Measurements from ENCODE around the gene MSANTD3. TPM values are rescaled to one million over a fixed set of nuclear protein-coding genes. Genes with fewer than 3 reads are reported as not detected.

MSANTD3 gene
- total RNA-seq, 3 donors from 2014 or later = 6.2 to 18.1 (median 10.5) TPM

DNA sequence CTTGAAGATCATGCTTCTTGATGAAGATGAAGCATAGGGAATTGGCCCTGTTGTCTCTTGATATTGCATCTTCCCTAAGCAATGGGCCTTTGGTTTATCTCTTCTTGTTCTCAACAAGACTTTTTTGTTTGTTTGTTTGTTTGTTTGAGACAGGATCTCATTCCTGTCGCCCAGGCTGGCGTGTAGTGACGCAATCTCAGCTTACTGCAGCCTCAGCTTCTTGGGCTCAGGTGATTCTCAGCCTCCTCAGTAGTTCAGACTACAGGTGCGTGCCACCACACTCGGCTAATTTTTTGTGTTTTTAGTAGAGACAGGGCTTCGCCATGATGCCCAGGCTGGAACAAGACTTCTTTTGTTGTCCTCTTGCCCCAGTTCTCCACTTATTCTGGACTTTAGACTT lies 51.2 kb downstream of the MSANTD3 start:
- TF ChIP-seq, protein P1, sequence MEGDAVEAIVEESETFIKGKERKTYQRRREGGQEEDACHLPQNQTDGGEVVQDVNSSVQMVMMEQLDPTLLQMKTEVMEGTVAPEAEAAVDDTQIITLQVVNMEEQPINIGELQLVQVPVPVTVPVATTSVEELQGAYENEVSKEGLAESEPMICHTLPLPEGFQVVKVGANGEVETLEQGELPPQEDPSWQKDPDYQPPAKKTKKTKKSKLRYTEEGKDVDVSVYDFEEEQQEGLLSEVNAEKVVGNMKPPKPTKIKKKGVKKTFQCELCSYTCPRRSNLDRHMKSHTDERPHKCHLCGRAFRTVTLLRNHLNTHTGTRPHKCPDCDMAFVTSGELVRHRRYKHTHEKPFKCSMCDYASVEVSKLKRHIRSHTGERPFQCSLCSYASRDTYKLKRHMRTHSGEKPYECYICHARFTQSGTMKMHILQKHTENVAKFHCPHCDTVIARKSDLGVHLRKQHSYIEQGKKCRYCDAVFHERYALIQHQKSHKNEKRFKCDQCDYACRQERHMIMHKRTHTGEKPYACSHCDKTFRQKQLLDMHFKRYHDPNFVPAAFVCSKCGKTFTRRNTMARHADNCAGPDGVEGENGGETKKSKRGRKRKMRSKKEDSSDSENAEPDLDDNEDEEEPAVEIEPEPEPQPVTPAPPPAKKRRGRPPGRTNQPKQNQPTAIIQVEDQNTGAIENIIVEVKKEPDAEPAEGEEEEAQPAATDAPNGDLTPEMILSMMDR (IDR thresholded peaks at IDR 0.05) = no peak

DNA sequence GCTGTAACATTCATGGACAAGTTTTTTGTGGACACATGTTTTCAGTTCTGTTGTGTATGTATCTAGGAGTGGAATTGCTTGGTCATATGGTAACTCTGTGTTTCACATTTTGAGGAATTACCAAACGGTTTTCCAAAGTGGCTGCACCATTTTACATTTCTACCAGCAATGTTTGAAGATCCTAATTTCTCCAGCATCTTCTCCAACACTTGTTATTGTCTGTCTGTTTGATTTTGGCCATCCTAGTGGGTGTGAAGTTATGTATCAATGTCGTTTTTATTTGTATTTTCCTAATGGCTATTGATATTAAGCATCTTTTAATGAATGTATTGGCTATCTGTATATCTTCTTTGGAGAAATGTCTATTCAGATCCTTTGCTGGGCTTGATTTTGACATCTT lies 52.9 kb downstream of the MSANTD3 start:
- no peaks in the 10 kb centered on the region for H3K36me3 ChIP-seq (ENCODE audit: low read depth)
- no peaks in the 10 kb centered on the region for H3K4me1 ChIP-seq (ENCODE audit: low read depth)
- DNase-seq = no peak
- TF ChIP-seq, protein P1 (IDR thresholded peaks at IDR 0.05) = no peak
- intact Hi-C loops (cut with DNase I, micrococcal nuclease) = no loop called here
- no peaks in the 10 kb centered on the region for H3K9me3 ChIP-seq
- H3K4me3 ChIP-seq = no peak overlapping the region
- no peak for ATAC-seq

More for the DNA sequence above, 51.2 kb downstream of the MSANTD3 start:
- Histone ChIP-seq H3K36me3 (ENCODE audit: low read depth) (no peaks in the 10 kb centered on the region), H3K4me3 (no peak overlapping the region), H3K9me3 (no peaks in the 10 kb centered on the region), H3K4me1 (ENCODE audit: low read depth) (peaks cover 3% of the 10 kb centered on the region)
- intact Hi-C loops (cut with DNase I, micrococcal nuclease) = no loop called here
- DNase-seq = no peak
- ATAC-seq = no peak

DNA sequence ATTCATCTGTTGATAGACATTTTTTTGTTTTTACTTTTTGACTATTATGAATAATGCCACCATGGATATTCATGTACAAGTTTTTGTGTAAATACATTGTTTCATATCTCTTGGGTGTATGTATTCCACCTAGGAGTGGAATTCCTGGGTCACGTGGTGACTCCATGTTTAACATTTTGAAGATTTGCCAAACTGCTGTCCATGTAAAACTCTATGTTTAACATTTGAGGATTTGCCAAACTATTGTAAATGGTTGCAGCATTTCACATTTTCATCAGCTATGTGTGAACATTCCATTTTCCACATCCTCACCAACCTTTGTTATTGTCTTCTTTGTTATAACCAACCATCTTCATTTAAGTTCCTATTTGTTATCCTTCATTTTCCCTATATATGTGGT lies 58.3 kb downstream of the MSANTD3 start:
- no peak for ATAC-seq
- intact Hi-C loops (cut with DNase I, micrococcal nuclease) = no loop called here

DNA sequence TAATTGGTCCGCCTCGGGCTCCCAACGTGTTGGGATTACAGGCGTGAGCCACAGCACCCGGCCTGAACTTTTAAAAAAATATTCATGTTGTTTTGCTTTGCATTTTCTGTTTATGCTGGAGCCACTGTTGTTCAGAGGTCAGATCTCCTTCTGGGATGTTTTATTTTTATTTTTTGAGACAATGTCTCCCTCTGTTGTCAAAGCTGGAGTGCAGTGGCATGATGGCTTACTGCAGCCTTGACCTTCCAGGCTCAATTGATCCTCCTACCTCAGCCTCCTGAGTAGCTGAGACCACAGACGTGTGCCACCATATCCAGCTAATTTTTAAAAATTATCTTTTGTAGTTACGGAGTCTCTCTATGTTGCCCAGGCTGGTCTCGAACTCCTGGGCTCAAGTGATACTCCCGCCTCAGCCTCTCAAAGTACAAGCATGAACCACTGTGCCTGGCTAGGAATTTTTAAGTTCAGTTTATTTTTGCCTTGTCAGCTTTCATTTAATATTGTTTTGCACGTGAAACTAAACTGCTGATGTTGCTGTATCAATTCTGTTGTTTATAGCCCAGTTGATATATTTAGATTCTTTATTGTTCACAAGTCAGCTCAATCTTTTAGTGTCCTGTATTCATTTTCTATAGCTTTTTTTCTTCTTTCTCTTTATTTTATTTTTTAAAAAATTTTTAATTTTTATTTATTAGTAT lies 59.7 kb downstream of the MSANTD3 start:
- H3K4me1 ChIP-seq (ENCODE audit: low read depth) = no peaks in the 10 kb centered on the region
- TF ChIP-seq, protein P1 (IDR thresholded peaks at IDR 0.05) = no peak
- no peak overlapping the region for H3K4me3 ChIP-seq
- ATAC-seq (no peak), DNase-seq (no peak)
- intact Hi-C loops (cut with DNase I, micrococcal nuclease) = no loop called here
- no peaks in the 10 kb centered on the region for H3K9me3 ChIP-seq
- H3K36me3 ChIP-seq (ENCODE audit: low read depth) = no peaks in the 10 kb centered on the region

More for the DNA sequence above, 58.3 kb downstream of the MSANTD3 start:
- H3K36me3 ChIP-seq (ENCODE audit: low read depth) = no peaks in the 10 kb centered on the region
- TF ChIP-seq, protein P1 (IDR thresholded peaks at IDR 0.05) = no peak
- H3K4me3 ChIP-seq = no peak overlapping the region
- H3K9me3 ChIP-seq = no peaks in the 10 kb centered on the region
- no peaks in the 10 kb centered on the region for H3K4me1 ChIP-seq (ENCODE audit: low read depth)
- no peak for DNase-seq

DNA sequence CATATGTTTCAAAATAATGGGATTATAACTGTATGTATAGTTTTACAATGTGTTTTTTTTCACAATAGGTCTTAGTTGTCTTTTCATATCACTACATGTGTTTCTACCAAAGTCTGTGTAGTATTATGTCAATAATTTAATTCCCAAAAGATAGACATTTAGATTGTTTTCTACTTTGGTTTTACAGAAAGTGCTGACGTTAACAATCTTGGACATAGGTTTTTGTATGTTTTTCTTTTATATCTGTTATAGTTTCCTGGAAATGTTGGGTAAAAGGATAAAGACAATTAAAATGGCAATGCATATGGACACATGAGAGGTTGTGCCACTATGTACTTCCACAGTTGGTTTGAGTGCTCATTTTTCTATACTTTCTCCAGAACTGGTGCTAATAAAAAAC lies 61.2 kb downstream of the MSANTD3 start:
- no peak for ATAC-seq
- H3K4me1 ChIP-seq (ENCODE audit: low read depth) = no peaks in the 10 kb centered on the region
- H3K9me3 ChIP-seq = no peaks in the 10 kb centered on the region
- H3K4me3 ChIP-seq = no peak overlapping the region
- DNase-seq = no peak
- TF ChIP-seq, protein P1 (IDR thresholded peaks at IDR 0.05) = no peak
- H3K36me3 ChIP-seq (ENCODE audit: low read depth) = no peaks in the 10 kb centered on the region
- intact Hi-C loops (cut with DNase I, micrococcal nuclease) = no loop called here
